CD4-positive, alpha-beta T cell (primary cell): Measurements from ENCODE around the gene ANKRD60. TPM values are rescaled to one million over a fixed set of nuclear protein-coding genes. Genes with fewer than 3 reads are reported as not detected.

Experiments used
- ATAC-seq: fragments of 200-7000 bp; cut with Tn5 transposase; one replicate; pipeline ENCODE4 v1.10.0; 2022; ENCODE audit warnings: mild to moderate bottlenecking; ENCODE audit not compliant: poor library complexity
- CTCF ChIA-PET: fragments of 350-600 bp; sonication (Branson Sonifier 250); formaldehyde crosslinking; loops from one replicate; lab custom pipeline; 2021; ENCODE audit warnings: antibody characterized with exemption, inconsistent platforms; lab: Charles Lee
- POLR2A ChIA-PET: fragments of 350-600 bp; sonication (Branson Sonifier 250); formaldehyde crosslinking; loops from one replicate; lab custom pipeline; 2021; ENCODE audit warnings: antibody characterized with exemption, inconsistent platforms; lab: Charles Lee
- DNase-seq, 14 experiments: peaks; one replicate each; pipeline ENCODE4 v3.0.0-alpha.2; 2013 to 2020; ENCODE audit warnings: mixed read lengths in 2 of 14
- H3K27ac ChIP-seq, 2 donors: one replicate each; pipeline versions ENCODE4 v1.5.1 to v1.7.0; 2013; ENCODE audit warnings: low read length in 2 of 2, low read depth in 1 of 2, mild to moderate bottlenecking in 1 of 2
- H3K27me3 ChIP-seq, 2 experiments: 1 replicate in 1 of 2; 2 replicates in 1 of 2; pipeline versions ENCODE4 v1.6.1 to v1.7.0; 2013; ENCODE audit warnings: low read length in 2 of 2, control low read depth in 1 of 2, mild to moderate bottlenecking in 1 of 2, moderate library complexity in 1 of 2; ENCODE audit not compliant: insufficient read depth in 2 of 2, control insufficient read depth in 1 of 2
- H3K36me3 ChIP-seq: one replicate; pipeline ENCODE4 v1.6.1; 2013; ENCODE audit warnings: low read length, control low read depth; ENCODE audit not compliant: insufficient read depth
- H3K4me1 ChIP-seq: one replicate; pipeline ENCODE4 v1.6.1; 2013; ENCODE audit warnings: low read length, control low read depth; ENCODE audit not compliant: insufficient read depth
- H3K4me3 ChIP-seq: one replicate; pipeline ENCODE4 v1.5.1; 2013; ENCODE audit warnings: mild to moderate bottlenecking, low read length, moderate library complexity
- H3K9me3 ChIP-seq, 2 experiments: 1 replicate in 1 of 2; 2 replicates in 1 of 2; pipeline versions ENCODE4 v1.6.1 to v1.7.0; 2013; ENCODE audit warnings: low read length in 2 of 2, mild to moderate bottlenecking in 2 of 2, control low read depth in 1 of 2, moderate library complexity in 1 of 2; ENCODE audit not compliant: control insufficient read depth in 1 of 2, insufficient read depth in 1 of 2
- H3K27ac Mint-ChIP-seq: one replicate; pipeline ENCODE4 v1.8.0; 2020; ENCODE audit warnings: mixed read lengths
- H3K27me3 Mint-ChIP-seq: one replicate; pipeline ENCODE4 v1.8.0; 2021; ENCODE audit warnings: mixed read lengths
- H3K36me3 Mint-ChIP-seq: one replicate; pipeline ENCODE4 v1.8.0; 2021; ENCODE audit warnings: low read depth, mixed read lengths
- H3K4me1 Mint-ChIP-seq: one replicate; pipeline ENCODE4 v1.8.0; 2021; ENCODE audit warnings: low read depth, mixed read lengths
- H3K4me3 Mint-ChIP-seq: one replicate; pipeline ENCODE4 v1.8.0; 2020; ENCODE audit warnings: mild to moderate bottlenecking, mixed read lengths
- H3K9me3 Mint-ChIP-seq: one replicate; pipeline ENCODE4 v1.8.0; 2020; ENCODE audit warnings: mixed read lengths
- intact Hi-C, 2 experiments: fragments of 100-400 bp; cut with DNase I in 1 of 2; cut with micrococcal nuclease in 1 of 2; formaldehyde crosslinking; loops; one replicate each; pipeline versions ENCODE4 v1.15.1 to v1.9.0; 2023 to 2025; cut with DNase I, micrococcal nuclease
- total RNA-seq, 174 experiments: library from RNA in 2 of 174; stranded (reverse) in 2 of 174; gene quantifications; one replicate each; pipeline ENCODE4 v1.2.3 and lab custom pipeline; 2021 to 2026
- TF ChIP-seq, protein P1 (sequence below): fragments of 200-600 bp; IDR thresholded peaks from one replicate; pipeline ENCODE4 v1.8.0; 2022; ENCODE audit warnings: antibody characterized with exemption, mild to moderate bottlenecking

ANKRD60 gene
- total RNA-seq, 2 experiments from 2014 or later: not detected

DNA sequence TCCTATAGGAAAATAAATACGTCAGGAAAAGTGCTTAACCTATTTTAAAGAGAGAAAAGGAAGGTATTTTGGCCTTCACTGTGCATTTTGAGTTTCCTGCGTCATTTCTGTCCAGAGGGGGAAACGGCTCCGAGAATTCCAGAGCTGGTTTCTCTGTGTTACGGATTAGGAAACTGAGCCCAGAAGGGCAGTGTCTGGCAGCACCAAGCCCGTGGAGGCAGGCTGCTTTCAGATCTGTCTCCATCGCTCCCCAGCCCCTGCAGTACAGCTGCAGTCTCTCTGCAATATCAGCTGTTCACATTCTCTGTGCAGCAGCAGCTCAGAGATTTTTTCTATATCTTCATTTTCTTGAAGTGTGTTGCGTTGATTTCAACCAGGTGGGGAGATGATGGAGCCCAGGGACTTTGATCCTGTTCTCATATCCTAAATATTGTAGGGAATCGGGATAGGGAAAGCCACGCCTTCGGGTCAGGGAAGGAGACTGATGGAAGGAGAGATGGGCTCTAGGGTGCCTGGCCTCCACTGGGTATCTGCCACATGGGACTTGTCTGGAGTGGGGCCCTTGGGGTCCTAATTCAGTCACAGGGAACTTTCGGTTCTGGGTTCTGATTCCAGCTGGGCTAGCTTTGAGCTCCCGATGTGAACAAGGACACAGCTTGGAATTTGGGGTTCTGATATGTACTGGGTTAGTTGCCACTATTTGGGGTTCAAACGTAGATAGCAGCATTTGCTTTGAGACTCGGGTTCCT lies 2.8 kb downstream of the ANKRD60 start:
- no peaks in the 10 kb centered on the region for H3K36me3 Mint-ChIP-seq
- Histone ChIP-seq H3K4me1 (peaks cover 15% of the 10 kb centered on the region), H3K9me3 (peaks cover 0 to 7% of the 10 kb centered on the region in 2 experiments), H3K36me3 (no peaks in the 10 kb centered on the region), H3K27me3 (peaks cover 55 to 62% of the 10 kb centered on the region in 2 experiments), H3K4me3 (no peak overlapping the region), H3K27ac (no peak overlapping the region)
- ATAC-seq (no peak), DNase-seq (no peak)
- no peaks in the 10 kb centered on the region for H3K9me3 Mint-ChIP-seq
- CTCF ChIA-PET: no interaction called here
- no peak overlapping the region for H3K4me3 Mint-ChIP-seq
- intact Hi-C loops: no loop called here
- H3K27ac Mint-ChIP-seq: no peak overlapping the region
- H3K27me3 Mint-ChIP-seq: peaks cover 95% of the 10 kb centered on the region
- POLR2A ChIA-PET: no interaction called here
- TF ChIP-seq, protein P1, sequence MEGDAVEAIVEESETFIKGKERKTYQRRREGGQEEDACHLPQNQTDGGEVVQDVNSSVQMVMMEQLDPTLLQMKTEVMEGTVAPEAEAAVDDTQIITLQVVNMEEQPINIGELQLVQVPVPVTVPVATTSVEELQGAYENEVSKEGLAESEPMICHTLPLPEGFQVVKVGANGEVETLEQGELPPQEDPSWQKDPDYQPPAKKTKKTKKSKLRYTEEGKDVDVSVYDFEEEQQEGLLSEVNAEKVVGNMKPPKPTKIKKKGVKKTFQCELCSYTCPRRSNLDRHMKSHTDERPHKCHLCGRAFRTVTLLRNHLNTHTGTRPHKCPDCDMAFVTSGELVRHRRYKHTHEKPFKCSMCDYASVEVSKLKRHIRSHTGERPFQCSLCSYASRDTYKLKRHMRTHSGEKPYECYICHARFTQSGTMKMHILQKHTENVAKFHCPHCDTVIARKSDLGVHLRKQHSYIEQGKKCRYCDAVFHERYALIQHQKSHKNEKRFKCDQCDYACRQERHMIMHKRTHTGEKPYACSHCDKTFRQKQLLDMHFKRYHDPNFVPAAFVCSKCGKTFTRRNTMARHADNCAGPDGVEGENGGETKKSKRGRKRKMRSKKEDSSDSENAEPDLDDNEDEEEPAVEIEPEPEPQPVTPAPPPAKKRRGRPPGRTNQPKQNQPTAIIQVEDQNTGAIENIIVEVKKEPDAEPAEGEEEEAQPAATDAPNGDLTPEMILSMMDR: no peak
- H3K4me1 Mint-ChIP-seq: peaks cover 14% of the 10 kb centered on the region

DNA sequence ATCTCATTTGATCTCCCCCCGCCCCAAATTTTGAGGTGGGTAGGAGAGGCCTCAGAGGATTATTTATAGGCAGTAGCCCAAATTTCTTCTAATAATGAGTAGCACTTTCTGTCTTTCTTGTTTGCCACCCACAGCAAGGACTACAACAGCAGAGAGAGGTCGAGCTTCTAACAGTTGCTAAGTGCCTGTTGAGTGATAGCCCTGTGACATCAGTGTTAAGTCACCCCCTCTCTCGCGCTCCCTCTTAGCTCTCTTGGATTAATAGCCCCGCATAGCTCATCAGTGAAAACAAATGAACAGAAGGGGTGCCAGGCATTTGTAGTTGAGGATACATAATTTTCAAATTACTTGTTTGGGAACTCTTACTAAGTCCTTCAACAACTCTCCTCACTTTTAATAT lies 3.5 kb downstream of the ANKRD60 start:
- Mint-ChIP-seq H3K27me3 (peaks cover 95% of the 10 kb centered on the region), H3K4me3 (no peak overlapping the region), H3K27ac (no peak overlapping the region), H3K36me3 (no peaks in the 10 kb centered on the region), H3K4me1 (peaks cover 14% of the 10 kb centered on the region), H3K9me3 (no peaks in the 10 kb centered on the region)
- ChIA-PET CTCF (no interaction called here), POLR2A (no interaction called here)
- H3K36me3 ChIP-seq: no peaks in the 10 kb centered on the region
- intact Hi-C loops: no loop called here
- peaks cover 55 to 66% of the 10 kb centered on the region in 2 experiments for H3K27me3 ChIP-seq
- H3K9me3 ChIP-seq: peaks cover 0 to 7% of the 10 kb centered on the region in 2 experiments
- H3K27ac ChIP-seq: no peak overlapping the region
- ATAC-seq (no peak), DNase-seq (no peak)
- TF ChIP-seq, protein P1: no peak
- no peak overlapping the region for H3K4me3 ChIP-seq
- peaks cover 15% of the 10 kb centered on the region for H3K4me1 ChIP-seq

DNA sequence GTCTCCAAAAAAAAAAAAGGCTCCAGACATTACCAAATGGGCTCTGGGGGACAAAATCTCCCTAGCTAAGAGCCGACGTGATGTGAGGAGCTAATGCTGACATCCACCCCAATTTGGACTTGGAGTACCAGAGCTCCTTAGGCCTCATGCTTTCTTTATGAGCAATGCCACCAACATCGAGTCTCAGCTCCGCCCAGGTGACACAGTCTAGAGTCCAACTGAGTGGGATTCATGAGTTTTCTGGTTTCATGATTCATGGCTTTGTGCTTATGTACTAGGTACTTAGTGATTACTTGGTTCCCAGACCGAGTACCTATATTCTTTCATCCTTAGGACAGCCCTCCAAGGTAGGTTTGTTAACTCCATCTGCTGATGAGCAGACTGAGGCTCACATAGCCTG lies 4.4 kb downstream of the ANKRD60 start:
- CTCF ChIA-PET: interaction anchor here (0.8 kb wide), 1 partner anchor 218 kb away, joined by 3 read pairs; no protein-coding TSS in a partner anchor
- Mint-ChIP-seq H3K36me3 (no peaks in the 10 kb centered on the region), H3K4me3 (no peak overlapping the region), H3K4me1 (peaks cover 10% of the 10 kb centered on the region), H3K27ac (no peak overlapping the region), H3K9me3 (peaks cover 2% of the 10 kb centered on the region), H3K27me3 (peaks cover 95% of the 10 kb centered on the region)
- POLR2A ChIA-PET: no interaction called here
- peaks cover 12% of the 10 kb centered on the region for H3K4me1 ChIP-seq
- DNase-seq (no peak), ATAC-seq (no peak)
- H3K27ac ChIP-seq: no peak overlapping the region
- TF ChIP-seq, protein P1: no peak
- H3K27me3 ChIP-seq: peaks cover 55 to 58% of the 10 kb centered on the region in 2 experiments
- peaks cover 7% of the 10 kb centered on the region in 2 experiments for H3K9me3 ChIP-seq
- intact Hi-C loops: no loop called here
- H3K36me3 ChIP-seq: no peaks in the 10 kb centered on the region
- H3K4me3 ChIP-seq: no peak overlapping the region
